Erythroblast (primary cell): Measurements from ENCODE around the gene MYBPH.

Experiments used
- GATA1 ChIP-seq: IDR thresholded peaks from 2 replicates; pipeline ENCODE4 v1.6.1; 2011; ENCODE audit warnings: low read depth, mild to moderate bottlenecking, control low read depth, low read length, moderate library complexity
- POLR2A ChIP-seq: IDR thresholded peaks from 2 replicates; pipeline ENCODE4 v1.6.1; 2011; ENCODE audit warnings: mild to moderate bottlenecking, low read length

DNA sequence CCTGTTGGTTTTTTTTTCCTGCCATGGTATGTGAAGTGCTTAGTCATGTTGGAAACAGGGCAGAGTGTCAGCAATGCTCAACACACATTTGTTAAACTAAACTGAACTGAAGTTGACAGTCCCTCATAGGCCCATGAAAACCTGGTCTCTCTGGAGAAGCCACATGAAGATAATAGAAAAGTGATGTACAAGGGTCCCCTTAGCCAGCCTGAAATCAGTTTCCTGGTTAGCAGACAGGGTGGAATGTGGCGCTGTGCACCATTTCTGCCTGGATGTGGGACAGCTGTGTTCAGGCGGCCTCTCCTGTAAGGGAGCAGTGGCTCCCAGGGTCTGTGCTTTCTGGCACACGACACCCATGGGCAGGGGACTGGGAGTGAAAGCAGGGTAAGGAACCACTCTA lies 20.7 kb upstream of the MYBPH start:
- TF ChIP-seq POLR2A (no peak), GATA1 (no peak)
